ENCODE results near the gene TMEM233. TPM values are rescaled to one million over a fixed set of nuclear protein-coding genes. Genes with fewer than 3 reads are reported as not detected.

TMEM233 gene
- total RNA-seq, 2 experiments from 2014 or later = not detected

- Histone ChIP-seq H3K79me2 (ENCODE audit: insufficient read depth, low read depth, low read length) (no peaks in the 10 kb centered on the region), H3K9me2 (ENCODE audit: insufficient read depth, low read length) (no peaks in the 10 kb centered on the region), H3K4me1 (ENCODE audit: insufficient read depth, low read length, poor library complexity, severe bottlenecking) (no peaks in the 10 kb centered on the region), H2AFZ (ENCODE audit: low read length) (no peak overlapping the region), H3K4me2 (ENCODE audit: low read length) (no peak overlapping the region), H3K9me3 (ENCODE audit: low read length) (no peaks in the 10 kb centered on the region), H4K20me1 (ENCODE audit: insufficient read depth, low read length) (no peaks in the 10 kb centered on the region), H3K27ac (ENCODE audit: low read depth, low read length, poor library complexity, severe bottlenecking) (no peak overlapping the region), H3K4me3 (ENCODE audit: low read depth, low read length, poor library complexity, severe bottlenecking) (no peak overlapping the region), H3K36me3 (ENCODE audit: insufficient read depth, low read length) (no peaks in the 10 kb centered on the region)
- TF ChIP-seq EZH2phosphoT487 (IDR thresholded peaks at IDR 0.05; ENCODE audit: borderline replicate concordance, low read depth, low read length) (no peak), CTCF (conservative IDR thresholded peaks at IDR 0.05; ENCODE audit: low read length) (no peak)
- intact Hi-C loops (cut with micrococcal nuclease; ENCODE audit: unreplicated experiment) = no loop called here
- ChIA-PET CTCF (ENCODE audit: unreplicated experiment) (no interaction called here), POLR2A (no interaction called here)
- DNase-seq (ENCODE audit: low spot score) = no peak
- no TSS peak for BruUV-seq (replicated peaks)
Observed at GRCh38 chr12:119630962-119631550, 37.5 kb downstream of the TMEM233 start.

DNA sequence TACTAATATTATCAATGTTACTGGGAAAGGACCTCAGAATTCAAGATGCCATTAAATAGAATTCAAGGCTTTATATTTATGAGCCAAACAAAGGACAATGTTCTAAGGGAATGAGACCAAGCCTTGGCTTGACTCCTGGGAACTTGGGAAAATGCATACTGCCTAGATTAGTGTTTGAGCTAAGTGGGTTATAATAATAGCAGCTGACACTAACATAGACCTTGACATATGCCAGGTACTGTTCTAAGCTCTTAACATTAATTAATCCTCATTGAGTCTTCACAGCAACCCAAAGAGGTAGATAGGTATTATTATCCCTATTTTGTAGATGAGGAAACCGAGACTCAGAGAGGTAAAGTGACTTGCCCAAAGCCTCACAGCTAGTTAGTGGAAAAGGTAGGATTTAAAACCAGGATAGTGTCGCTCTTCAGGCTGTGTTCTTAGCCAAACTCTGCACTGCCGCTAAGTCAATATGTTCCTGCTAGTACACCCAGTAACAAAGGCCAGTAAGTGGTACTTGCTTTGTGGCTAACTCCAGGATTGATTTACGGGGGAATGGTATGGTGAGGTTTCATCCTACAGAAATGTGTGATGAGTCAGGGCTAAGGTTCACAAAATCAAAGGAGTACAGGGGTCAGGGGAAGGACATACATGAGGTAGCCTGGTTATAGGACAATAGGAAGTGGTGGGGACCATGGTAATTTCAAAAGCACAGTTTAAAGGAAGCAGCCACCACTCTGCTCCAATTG, 38.5 kb downstream of the TMEM233 start:
- H3K36me3 ChIP-seq (ENCODE audit: insufficient read depth, low read length) = no peaks in the 10 kb centered on the region
- H3K4me3 ChIP-seq (ENCODE audit: low read depth, low read length, poor library complexity, severe bottlenecking) = no peak overlapping the region
- H3K79me2 ChIP-seq (ENCODE audit: insufficient read depth, low read depth, low read length) = no peaks in the 10 kb centered on the region
- intact Hi-C loops (cut with micrococcal nuclease; ENCODE audit: unreplicated experiment) = no loop called here
- H4K20me1 ChIP-seq (ENCODE audit: insufficient read depth, low read length) = no peaks in the 10 kb centered on the region
- no peak overlapping the region for H2AFZ ChIP-seq (ENCODE audit: low read length)
- H3K9me3 ChIP-seq (ENCODE audit: low read length) = no peaks in the 10 kb centered on the region
- no peak for TF ChIP-seq CTCF (conservative IDR thresholded peaks at IDR 0.05; ENCODE audit: low read length)
- TF ChIP-seq EZH2phosphoT487 (IDR thresholded peaks at IDR 0.05; ENCODE audit: borderline replicate concordance, low read depth, low read length) = no peak
- H3K4me2 ChIP-seq (ENCODE audit: low read length) = no peak overlapping the region
- H3K4me1 ChIP-seq (ENCODE audit: insufficient read depth, low read length, poor library complexity, severe bottlenecking) = no peaks in the 10 kb centered on the region
- H3K9me2 ChIP-seq (ENCODE audit: insufficient read depth, low read length) = no peaks in the 10 kb centered on the region
- ChIA-PET CTCF (ENCODE audit: unreplicated experiment) (interaction anchor here (0.6 kb wide), 1 partner anchor 971 kb away, joined by 3 read pairs; no protein-coding TSS in a partner anchor), POLR2A (no interaction called here)
- BruUV-seq (replicated peaks) = no TSS peak
- no peak for DNase-seq (ENCODE audit: low spot score)
- no peak overlapping the region for H3K27ac ChIP-seq (ENCODE audit: low read depth, low read length, poor library complexity, severe bottlenecking)

DNA sequence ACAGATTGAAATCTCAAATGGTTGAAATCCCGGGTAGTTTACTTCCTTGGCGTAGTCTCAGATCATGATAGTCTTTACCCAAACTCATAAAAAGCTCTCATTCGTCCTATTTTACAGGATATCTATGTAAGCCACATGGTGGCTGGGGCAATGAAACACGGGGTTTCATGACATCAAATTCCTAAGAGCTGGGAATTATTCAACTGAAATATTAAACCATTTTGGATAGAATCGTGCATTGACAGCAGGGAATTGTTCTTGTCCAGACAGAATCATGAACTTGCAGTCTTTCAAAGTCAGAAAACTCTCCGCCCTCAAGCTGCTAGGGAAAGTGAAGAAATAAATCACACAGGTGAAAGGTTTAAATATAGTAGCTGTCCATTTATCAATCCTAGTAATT, 41.2 kb downstream of the TMEM233 start:
- H3K27ac ChIP-seq (ENCODE audit: low read depth, low read length, poor library complexity, severe bottlenecking) = no peak overlapping the region
- no TSS peak for BruUV-seq (replicated peaks)
- ChIA-PET POLR2A (no interaction called here), CTCF (ENCODE audit: unreplicated experiment) (no interaction called here)
- TF ChIP-seq CTCF (conservative IDR thresholded peaks at IDR 0.05; ENCODE audit: low read length) = no peak
- TF ChIP-seq EZH2phosphoT487 (IDR thresholded peaks at IDR 0.05; ENCODE audit: borderline replicate concordance, low read depth, low read length) = no peak
- DNase-seq (ENCODE audit: low spot score) = no peak
- no peaks in the 10 kb centered on the region for H3K79me2 ChIP-seq (ENCODE audit: insufficient read depth, low read depth, low read length)
- no peak overlapping the region for H3K4me3 ChIP-seq (ENCODE audit: low read depth, low read length, poor library complexity, severe bottlenecking)
- no peaks in the 10 kb centered on the region for H3K9me2 ChIP-seq (ENCODE audit: insufficient read depth, low read length)
- intact Hi-C loops (cut with micrococcal nuclease; ENCODE audit: unreplicated experiment) = no loop called here
- no peaks in the 10 kb centered on the region for H3K4me1 ChIP-seq (ENCODE audit: insufficient read depth, low read length, poor library complexity, severe bottlenecking)
- no peaks in the 10 kb centered on the region for H3K9me3 ChIP-seq (ENCODE audit: low read length)
- H4K20me1 ChIP-seq (ENCODE audit: insufficient read depth, low read length) = no peaks in the 10 kb centered on the region
- no peaks in the 10 kb centered on the region for H3K36me3 ChIP-seq (ENCODE audit: insufficient read depth, low read length)
- no peak overlapping the region for H2AFZ ChIP-seq (ENCODE audit: low read length)
- no peak overlapping the region for H3K4me2 ChIP-seq (ENCODE audit: low read length)
